HL-60 (cell line): ENCODE measurements around the gene RAB8A.

Experiments used
- DNase-seq, 2 experiments: peaks; one replicate each; pipeline ENCODE4 v3.0.0-alpha.2; 2010 to 2020; ENCODE audit warnings: low read depth in 1 of 2, low spot score in 1 of 2
- H3K27ac ChIP-seq: fragments of 250-450 bp; sonication (Bioruptor Pico); replicated peaks from 2 replicates; pipeline ENCODE4 v1.5.1; 2020; ENCODE audit warnings: mild to moderate bottlenecking, moderate library complexity
- H3K27me3 ChIP-seq: fragments of 250-450 bp; sonication (Bioruptor Pico); 2 replicates; pipeline ENCODE4 v1.5.1; 2021; ENCODE audit warnings: mild to moderate bottlenecking, moderate library complexity; ENCODE audit not compliant: insufficient read depth, poor library complexity, severe bottlenecking
- H3K4me3 ChIP-seq: replicated peaks from 2 replicates; pipeline ENCODE4 v1.5.1; 2011; ENCODE audit warnings: mild to moderate bottlenecking, control low read depth, low read length; ENCODE audit not compliant: insufficient read depth
- CTCF ChIP-seq: IDR thresholded peaks from one replicate; pipeline ENCODE4 v1.5.1; 2011; ENCODE audit warnings: low read length, control low read depth, inconsistent platforms; ENCODE audit not compliant: insufficient read depth
- GABPA ChIP-seq: IDR thresholded peaks from 2 replicates; pipeline ENCODE4 v1.6.1; 2012; ENCODE audit warnings: low read depth
- POLR2AphosphoS5 ChIP-seq: IDR thresholded peaks from 2 replicates; pipeline ENCODE4 v1.6.1; 2012; ENCODE audit warnings: low read depth
- REST ChIP-seq: IDR thresholded peaks from 2 replicates; pipeline ENCODE4 v1.6.1; 2012; ENCODE audit warnings: low read depth; ENCODE audit not compliant: insufficient replicate concordance
- SPI1 ChIP-seq: IDR thresholded peaks from 2 replicates; pipeline ENCODE4 v1.6.1; 2012; ENCODE audit warnings: low read depth, mild to moderate bottlenecking, borderline replicate concordance

RAB8A gene

GRCh38 chr19:16115301-16116039, 3.8 kb downstream of the RAB8A start:
- peak overlapping the region; percentile 81 for H3K27ac ChIP-seq
- H3K4me3 ChIP-seq = no peak overlapping the region
- no peak for DNase-seq
- TF ChIP-seq GABPA = no peak
- no peak for TF ChIP-seq POLR2AphosphoS5
- no peak for TF ChIP-seq REST
- TF ChIP-seq CTCF = no peak
- TF ChIP-seq SPI1 = no peak
- H3K27me3 ChIP-seq = no peaks in the 10 kb centered on the region

GRCh38 chr19:16116067-16116466, 4.4 kb downstream of the RAB8A start:
- H3K4me3 ChIP-seq = no peak overlapping the region
- peak overlapping the region; percentile 81 for H3K27ac ChIP-seq
- no peaks in the 10 kb centered on the region for H3K27me3 ChIP-seq
- TF ChIP-seq POLR2AphosphoS5 = no peak
- no peak for TF ChIP-seq REST
- TF ChIP-seq CTCF = no peak
- no peak for TF ChIP-seq GABPA
- no peak for TF ChIP-seq SPI1
- DNase-seq = no peak

- DNase-seq = peak; percentile 52 to 76
- Histone ChIP-seq H3K4me3 (no peak overlapping the region), H3K27me3 (no peaks in the 10 kb centered on the region), H3K27ac (peak overlapping the region; percentile 81)
- TF ChIP-seq POLR2AphosphoS5 (0 out of 2 replicates have a peak, but pooled peaks have one; percentile 50), REST (no peak), SPI1 (no peak), GABPA (no peak), CTCF (peak; percentile 27)
Measured at GRCh38 chr19:16117594-16118033, 5.9 kb downstream of the RAB8A start.
